Activated T-cell treated with anti-CD3 and anti-CD28 coated beads, Interleukin-2, amount 50 U/mL, for 24 hours (primary cell): ENCODE measurements around the gene AMBRA1.

Experiments
- DNase-seq: peaks from one replicate; pipeline ENCODE4 v3.0.0-alpha.2; 2020
- H3K27ac Mint-ChIP-seq: 2 replicates; pipeline ENCODE4 v1.8.0; 2020; ENCODE audit warnings: mild to moderate bottlenecking, mixed read lengths
- H3K27me3 Mint-ChIP-seq: 2 replicates; pipeline ENCODE4 v1.8.0; 2020; ENCODE audit warnings: mixed read lengths
- H3K36me3 Mint-ChIP-seq: 2 replicates; pipeline ENCODE4 v1.8.0; 2020; ENCODE audit warnings: low read depth, mixed read lengths
- H3K4me1 Mint-ChIP-seq: 2 replicates; pipeline ENCODE4 v1.8.0; 2020; ENCODE audit warnings: low read depth, mixed read lengths
- H3K4me3 Mint-ChIP-seq: 2 replicates; pipeline ENCODE4 v1.8.0; 2020; ENCODE audit warnings: mild to moderate bottlenecking, moderate library complexity, mixed read lengths
- H3K9me3 Mint-ChIP-seq: 2 replicates; pipeline ENCODE4 v1.8.0; 2020; ENCODE audit warnings: mixed read lengths

The AMBRA1 gene

GRCh38 chr11:46455834-46456233 is 138.0 kb downstream of the AMBRA1 start:
- no peaks in the 10 kb centered on the region for H3K27me3 Mint-ChIP-seq
- no peak for DNase-seq
- peaks cover 17% of the 10 kb centered on the region for H3K4me1 Mint-ChIP-seq
- no peaks in the 10 kb centered on the region for H3K9me3 Mint-ChIP-seq
- peaks cover under 1% of the 10 kb centered on the region for H3K36me3 Mint-ChIP-seq
- no peak overlapping the region for H3K4me3 Mint-ChIP-seq
- no peak overlapping the region for H3K27ac Mint-ChIP-seq

GRCh38 chr11:46452918-46453517 is 140.8 kb downstream of the AMBRA1 start:
- DNase-seq: no peak
- Mint-ChIP-seq H3K9me3 (no peaks in the 10 kb centered on the region), H3K4me3 (no peak overlapping the region), H3K4me1 (peaks cover 31% of the 10 kb centered on the region), H3K27me3 (no peaks in the 10 kb centered on the region), H3K36me3 (peaks cover 5% of the 10 kb centered on the region), H3K27ac (no peak overlapping the region)

GRCh38 chr11:46451759-46452158 is 142.1 kb downstream of the AMBRA1 start:
- Mint-ChIP-seq H3K36me3 (peaks cover 5% of the 10 kb centered on the region), H3K4me3 (no peak overlapping the region), H3K4me1 (peaks cover 26% of the 10 kb centered on the region), H3K27me3 (no peaks in the 10 kb centered on the region), H3K27ac (peak overlapping the region; percentile 10), H3K9me3 (no peaks in the 10 kb centered on the region)
- DNase-seq: no peak

GRCh38 chr11:46450846-46451477 is 142.9 kb downstream of the AMBRA1 start:
- no peak overlapping the region for H3K4me3 Mint-ChIP-seq
- DNase-seq: no peak
- no peak overlapping the region for H3K27ac Mint-ChIP-seq
- peaks cover 5% of the 10 kb centered on the region for H3K36me3 Mint-ChIP-seq
- H3K4me1 Mint-ChIP-seq: peaks cover 26% of the 10 kb centered on the region
- H3K9me3 Mint-ChIP-seq: no peaks in the 10 kb centered on the region
- no peaks in the 10 kb centered on the region for H3K27me3 Mint-ChIP-seq

- Mint-ChIP-seq H3K9me3 (no peaks in the 10 kb centered on the region), H3K4me3 (no peak overlapping the region)
These were observed 146.3 kb downstream of the AMBRA1 start for GRCh38 chr11:46447544-46447943.

GRCh38 chr11:46445920-46446771 is 147.7 kb downstream of the AMBRA1 start:
- peaks cover 18% of the 10 kb centered on the region for H3K4me1 Mint-ChIP-seq
- no peaks in the 10 kb centered on the region for H3K27me3 Mint-ChIP-seq
- no peak for DNase-seq
- H3K36me3 Mint-ChIP-seq: peaks cover 36% of the 10 kb centered on the region
- H3K27ac Mint-ChIP-seq: peak overlapping the region; percentile 42
- no peaks in the 10 kb centered on the region for H3K9me3 Mint-ChIP-seq
- H3K4me3 Mint-ChIP-seq: no peak overlapping the region

More at GRCh38 chr11:46447544-46447943, 146.3 kb downstream of the AMBRA1 start:
- Mint-ChIP-seq H3K4me1 (peaks cover 18% of the 10 kb centered on the region), H3K27me3 (no peaks in the 10 kb centered on the region), H3K36me3 (peaks cover 22% of the 10 kb centered on the region), H3K27ac (no peak overlapping the region)
- no peak for DNase-seq

- Mint-ChIP-seq H3K36me3 (peaks cover 40% of the 10 kb centered on the region), H3K27me3 (no peaks in the 10 kb centered on the region), H3K4me1 (peaks cover 15% of the 10 kb centered on the region), H3K9me3 (no peaks in the 10 kb centered on the region), H3K27ac (no peak overlapping the region), H3K4me3 (no peak overlapping the region)
- no peak for DNase-seq
These were observed 148.5 kb downstream of the AMBRA1 start for GRCh38 chr11:46445192-46445919.

- Mint-ChIP-seq H3K4me1 (peaks cover 14% of the 10 kb centered on the region), H3K4me3 (no peak overlapping the region), H3K36me3 (peaks cover 43% of the 10 kb centered on the region), H3K27ac (no peak overlapping the region), H3K9me3 (no peaks in the 10 kb centered on the region), H3K27me3 (no peaks in the 10 kb centered on the region)
- no peak for DNase-seq
These were observed 149.5 kb downstream of the AMBRA1 start for GRCh38 chr11:46444305-46444704.

GRCh38 chr11:46438211-46438610 is 155.6 kb downstream of the AMBRA1 start:
- Mint-ChIP-seq H3K27ac (no peak overlapping the region), H3K9me3 (no peaks in the 10 kb centered on the region), H3K4me3 (no peak overlapping the region), H3K36me3 (peaks cover 78% of the 10 kb centered on the region), H3K4me1 (no peaks in the 10 kb centered on the region), H3K27me3 (no peaks in the 10 kb centered on the region)
- DNase-seq: no peak

GRCh38 chr11:46437122-46437689 is 156.6 kb downstream of the AMBRA1 start:
- Mint-ChIP-seq H3K9me3 (no peaks in the 10 kb centered on the region), H3K4me3 (no peak overlapping the region), H3K4me1 (no peaks in the 10 kb centered on the region), H3K36me3 (peaks cover 78% of the 10 kb centered on the region), H3K27me3 (no peaks in the 10 kb centered on the region), H3K27ac (no peak overlapping the region)
- no peak for DNase-seq

GRCh38 chr11:46436113-46436512 is 157.7 kb downstream of the AMBRA1 start:
- Mint-ChIP-seq H3K27me3 (no peaks in the 10 kb centered on the region), H3K27ac (no peak overlapping the region), H3K4me1 (no peaks in the 10 kb centered on the region), H3K9me3 (no peaks in the 10 kb centered on the region), H3K4me3 (no peak overlapping the region), H3K36me3 (peaks cover 75% of the 10 kb centered on the region)
- DNase-seq: no peak

GRCh38 chr11:46435679-46436078 is 158.1 kb downstream of the AMBRA1 start:
- H3K36me3 Mint-ChIP-seq: peaks cover 76% of the 10 kb centered on the region
- H3K27me3 Mint-ChIP-seq: no peaks in the 10 kb centered on the region
- H3K27ac Mint-ChIP-seq: no peak overlapping the region
- no peak overlapping the region for H3K4me3 Mint-ChIP-seq
- DNase-seq: no peak
- no peaks in the 10 kb centered on the region for H3K9me3 Mint-ChIP-seq
- H3K4me1 Mint-ChIP-seq: no peaks in the 10 kb centered on the region

GRCh38 chr11:46431211-46431610 is 162.6 kb downstream of the AMBRA1 start:
- H3K9me3 Mint-ChIP-seq: no peaks in the 10 kb centered on the region
- peaks cover 86% of the 10 kb centered on the region for H3K36me3 Mint-ChIP-seq
- no peaks in the 10 kb centered on the region for H3K4me1 Mint-ChIP-seq
- no peaks in the 10 kb centered on the region for H3K27me3 Mint-ChIP-seq
- no peak overlapping the region for H3K27ac Mint-ChIP-seq
- no peak for DNase-seq
- no peak overlapping the region for H3K4me3 Mint-ChIP-seq

GRCh38 chr11:46429717-46430116 is 164.1 kb downstream of the AMBRA1 start:
- Mint-ChIP-seq H3K27ac (no peak overlapping the region), H3K4me3 (no peak overlapping the region), H3K4me1 (no peaks in the 10 kb centered on the region), H3K9me3 (no peaks in the 10 kb centered on the region), H3K27me3 (no peaks in the 10 kb centered on the region), H3K36me3 (peaks cover 76% of the 10 kb centered on the region)
- DNase-seq: no peak
